Endothelial cell of umbilical vein (primary cell): ENCODE results near the gene CYP2F1. TPM values are rescaled to one million over a fixed set of nuclear protein-coding genes. Genes with fewer than 3 reads are reported as not detected.

Experiments used
- BruUV-seq: library from RNA; stranded (reverse); fragments of 400-500 nt; replicated peaks from 2 replicates; lab custom pipeline; 2021; lab: Mats Ljungman, UMichigan
- CTCF ChIA-PET: fragments of 300-600, 350-600 bp; sonication (Branson Sonifier 250); formaldehyde crosslinking; loops from one replicate; lab custom pipeline; 2021; ENCODE audit warnings: antibody characterized with exemption, inconsistent platforms; lab: Charles Lee
- POLR2A ChIA-PET: fragments of 300-600, 350-600 bp; sonication (Branson Sonifier 250); formaldehyde crosslinking; loops from one replicate; lab custom pipeline; 2021; ENCODE audit warnings: antibody characterized with exemption, inconsistent platforms; lab: Charles Lee
- DNase-seq: peaks from one replicate; pipeline ENCODE4 v3.0.0-alpha.2; 2011; ENCODE audit warnings: low read depth, low spot score
- FAIRE-seq: peaks from 2 replicates; lab custom pipeline; 2011; peaks lifted over from hg19 to GRCh38; lab: Jason Lieb, UNC
- H2AFZ ChIP-seq: 2 replicates; pipeline ENCODE4 v1.6.0; 2012; ENCODE audit warnings: low read depth, low read length, control low read depth, inconsistent platforms
- H3K27ac ChIP-seq: 2 replicates; pipeline ENCODE4 v1.5.1; 2011; ENCODE audit warnings: low read depth, mild to moderate bottlenecking, control low read depth, low read length, moderate library complexity; ENCODE audit not compliant: insufficient read depth
- H3K27me3 ChIP-seq, 2 experiments: 2 replicates each; pipeline versions ENCODE4 v1.6.0 to v1.6.1; 2011; ENCODE audit warnings: low read length in 2 of 2, mixed read lengths in 1 of 2; ENCODE audit not compliant: control insufficient read depth in 2 of 2, insufficient read depth in 2 of 2
- H3K36me3 ChIP-seq, 2 experiments: 2 replicates in 1 of 2; 3 replicates in 1 of 2; pipeline ENCODE4 v1.5.1; 2011; ENCODE audit warnings: low read length in 2 of 2, mild to moderate bottlenecking in 1 of 2, moderate library complexity in 1 of 2; ENCODE audit not compliant: control insufficient read depth in 2 of 2, insufficient read depth in 2 of 2; ENCODE audit errors: extremely low read depth in 1 of 2
- H3K4me1 ChIP-seq: 3 replicates; pipeline ENCODE4 v1.5.1; 2011; ENCODE audit warnings: mild to moderate bottlenecking, low read length; ENCODE audit not compliant: control insufficient read depth, insufficient read depth; ENCODE audit errors: extremely low read depth
- H3K4me2 ChIP-seq: 2 replicates; pipeline ENCODE4 v1.6.1; 2011; ENCODE audit warnings: low read length, control low read depth, mixed read lengths; ENCODE audit not compliant: insufficient read depth
- H3K4me3 ChIP-seq, 3 experiments: fragments of 200-600 bp in 1 of 3; sonication (generic), shearing (Covaris generic) in 1 of 3; replicated peaks in 1 of 3; 2 replicates each; pipeline ENCODE4 v1.5.1; 2011 to 2016; ENCODE audit warnings: control low read depth in 3 of 3, low read length in 3 of 3, mild to moderate bottlenecking in 2 of 3, inconsistent platforms in 1 of 3, low read depth in 1 of 3, moderate library complexity in 1 of 3; ENCODE audit not compliant: insufficient read depth in 1 of 3
- H3K79me2 ChIP-seq: 2 replicates; pipeline ENCODE4 v1.6.0; 2012; ENCODE audit warnings: low read length, inconsistent platforms; ENCODE audit not compliant: control insufficient read depth, insufficient read depth
- H3K9ac ChIP-seq: replicated peaks from 2 replicates; pipeline ENCODE3; 2011; ENCODE audit warnings: low read length, control low read depth; ENCODE audit not compliant: insufficient read depth; ENCODE audit errors: extremely low read depth
- H3K9me1 ChIP-seq: replicated peaks from 3 replicates; pipeline ENCODE4 v1.6.0; 2011; ENCODE audit warnings: mild to moderate bottlenecking, low read length; ENCODE audit not compliant: control insufficient read depth, insufficient read depth; ENCODE audit errors: extremely low read depth
- H3K9me3 ChIP-seq: replicated peaks from 2 replicates; pipeline ENCODE4 v1.5.1; 2012; ENCODE audit warnings: low read length, inconsistent platforms; ENCODE audit not compliant: control insufficient read depth, insufficient read depth
- H4K20me1 ChIP-seq: replicated peaks from 2 replicates; pipeline ENCODE3; 2011; ENCODE audit warnings: mild to moderate bottlenecking, low read length; ENCODE audit not compliant: control insufficient read depth, insufficient read depth; ENCODE audit errors: extremely low read depth
- GATA2 ChIP-seq: IDR thresholded peaks from 2 replicates; pipeline ENCODE4 v1.7.0; 2011; ENCODE audit warnings: low read depth, mild to moderate bottlenecking, moderate library complexity, mixed read lengths, low read length; ENCODE audit not compliant: insufficient read length, insufficient read depth
- JUN ChIP-seq: IDR thresholded peaks from 2 replicates; pipeline ENCODE4 v1.6.1; 2011; ENCODE audit warnings: borderline replicate concordance, low read depth; ENCODE audit not compliant: insufficient read length, insufficient read depth
- MYC ChIP-seq: IDR thresholded peaks from one replicate; pipeline ENCODE4 v1.6.1; 2011; ENCODE audit warnings: mild to moderate bottlenecking, low read depth, low read length
- dilution Hi-C: fragments of 300-500 bp; cut with MboI; formaldehyde crosslinking; loops from one replicate; pipeline ENCODE4 v1.15.0; 2019; ENCODE audit warnings: low sequenced_read_pairs; ENCODE audit not compliant: extremely low pct_ligation_motif_present
- intact Hi-C: fragments of 100-400 bp; cut with micrococcal nuclease; formaldehyde crosslinking; loops from one replicate; pipeline ENCODE4 v1.10.0; 2022
- polyA plus RNA-seq, 4 experiments: library from polyadenylated mRNA; depleted of rRNA in 3 of 4; stranded (reverse) in 3 of 4; unstranded in 1 of 4; fragments of >200 nt; gene quantifications; 2 replicates each; pipeline versions ENCODE4 v1.2.1 to v1.2.3, GENCODE V29; 2011 to 2012; ENCODE audit warnings: missing spikeins in 1 of 4
- total RNA-seq: library from RNA; stranded (reverse); gene quantifications from 2 replicates; pipeline ENCODE4 v1.2.3, GENCODE V29; 2021
- TF ChIP-seq, protein P1 (sequence below), 2 donors: IDR thresholded peaks; 1 replicate in 1 of 2; 2 replicates in 1 of 2; pipeline ENCODE4 v1.5.1; 2011; ENCODE audit warnings: low read length in 2 of 2, mild to moderate bottlenecking in 2 of 2, moderate library complexity in 2 of 2, control low read depth in 1 of 2, inconsistent platforms in 1 of 2, low read depth in 1 of 2; ENCODE audit not compliant: insufficient read depth in 1 of 2; ENCODE audit errors: extremely low read depth in 1 of 2
- TF ChIP-seq, protein P2 (sequence below): IDR thresholded peaks from 2 replicates; pipeline ENCODE4 v1.6.1; 2011; ENCODE audit not compliant: insufficient read depth, insufficient read length

CYP2F1 gene
- total and polyA plus RNA-seq, 2 donors (not counting 3 experiments of a cell fraction or from before 2014, with no cell fraction given), result not detected

- FAIRE-seq (peak; percentile 33), DNase-seq (peak; percentile 32)
- Histone ChIP-seq H2AFZ (no peak overlapping the region), H3K9ac (no peak overlapping the region), H3K4me3 (no peak overlapping the region), H3K9me1 (no peaks in the 10 kb centered on the region), H3K27ac (no peak overlapping the region), H3K9me3 (no peaks in the 10 kb centered on the region), H3K4me2 (no peak overlapping the region), H3K79me2 (no peaks in the 10 kb centered on the region), H3K27me3 (peaks cover 0 to 3% of the 10 kb centered on the region in 2 experiments), H3K4me1 (no peaks in the 10 kb centered on the region), H4K20me1 (no peaks in the 10 kb centered on the region), H3K36me3 (no peaks in the 10 kb centered on the region)
- no TSS peak for BruUV-seq
- intact Hi-C loops, result no loop called here
- TF ChIP-seq JUN (no peak), MYC (no peak), GATA2 (no peak)
- TF ChIP-seq, protein P1, sequence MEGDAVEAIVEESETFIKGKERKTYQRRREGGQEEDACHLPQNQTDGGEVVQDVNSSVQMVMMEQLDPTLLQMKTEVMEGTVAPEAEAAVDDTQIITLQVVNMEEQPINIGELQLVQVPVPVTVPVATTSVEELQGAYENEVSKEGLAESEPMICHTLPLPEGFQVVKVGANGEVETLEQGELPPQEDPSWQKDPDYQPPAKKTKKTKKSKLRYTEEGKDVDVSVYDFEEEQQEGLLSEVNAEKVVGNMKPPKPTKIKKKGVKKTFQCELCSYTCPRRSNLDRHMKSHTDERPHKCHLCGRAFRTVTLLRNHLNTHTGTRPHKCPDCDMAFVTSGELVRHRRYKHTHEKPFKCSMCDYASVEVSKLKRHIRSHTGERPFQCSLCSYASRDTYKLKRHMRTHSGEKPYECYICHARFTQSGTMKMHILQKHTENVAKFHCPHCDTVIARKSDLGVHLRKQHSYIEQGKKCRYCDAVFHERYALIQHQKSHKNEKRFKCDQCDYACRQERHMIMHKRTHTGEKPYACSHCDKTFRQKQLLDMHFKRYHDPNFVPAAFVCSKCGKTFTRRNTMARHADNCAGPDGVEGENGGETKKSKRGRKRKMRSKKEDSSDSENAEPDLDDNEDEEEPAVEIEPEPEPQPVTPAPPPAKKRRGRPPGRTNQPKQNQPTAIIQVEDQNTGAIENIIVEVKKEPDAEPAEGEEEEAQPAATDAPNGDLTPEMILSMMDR (IDR thresholded peaks at IDR 0.05; ENCODE audit: extremely low read depth in 1 of 2, insufficient read depth in 1 of 2, low read depth in 1 of 2, low read length in 2 of 2), result no peak
- TF ChIP-seq, protein P2, sequence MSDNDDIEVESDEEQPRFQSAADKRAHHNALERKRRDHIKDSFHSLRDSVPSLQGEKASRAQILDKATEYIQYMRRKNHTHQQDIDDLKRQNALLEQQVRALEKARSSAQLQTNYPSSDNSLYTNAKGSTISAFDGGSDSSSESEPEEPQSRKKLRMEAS, result no peak
- POLR2A ChIA-PET, result no interaction called here
- dilution Hi-C loops, result no loop called here
- CTCF ChIA-PET, result interaction anchor here (1.0 to 1.2 kb wide), 2 partner anchors 79 to 90 kb away, joined by 3 to 4 read pairs; no protein-coding TSS in a partner anchor
Observed at GRCh38 chr19:41064974-41065569, 49.2 kb upstream of the CYP2F1 start.
